ENCODE data around the gene EVA1A.

- TF ChIP-seq CTCF (conservative IDR thresholded peaks at IDR 0.05; ENCODE audit: low read length) (no peak), EZH2phosphoT487 (IDR thresholded peaks at IDR 0.05; ENCODE audit: borderline replicate concordance) (no peak)
These were observed 22.1 kb upstream of the EVA1A start for GRCh38 chr2:75582840-75583239.
